GM19193 (cell line): ENCODE results near the gene KDM7A.

Source experiments
- POLR2A ChIP-seq: IDR thresholded peaks from 4 replicates; pipeline ENCODE4 v1.6.1; 2011; ENCODE audit not compliant: insufficient read depth, insufficient read length; ENCODE audit errors: extremely low read depth

Gene KDM7A

DNA sequence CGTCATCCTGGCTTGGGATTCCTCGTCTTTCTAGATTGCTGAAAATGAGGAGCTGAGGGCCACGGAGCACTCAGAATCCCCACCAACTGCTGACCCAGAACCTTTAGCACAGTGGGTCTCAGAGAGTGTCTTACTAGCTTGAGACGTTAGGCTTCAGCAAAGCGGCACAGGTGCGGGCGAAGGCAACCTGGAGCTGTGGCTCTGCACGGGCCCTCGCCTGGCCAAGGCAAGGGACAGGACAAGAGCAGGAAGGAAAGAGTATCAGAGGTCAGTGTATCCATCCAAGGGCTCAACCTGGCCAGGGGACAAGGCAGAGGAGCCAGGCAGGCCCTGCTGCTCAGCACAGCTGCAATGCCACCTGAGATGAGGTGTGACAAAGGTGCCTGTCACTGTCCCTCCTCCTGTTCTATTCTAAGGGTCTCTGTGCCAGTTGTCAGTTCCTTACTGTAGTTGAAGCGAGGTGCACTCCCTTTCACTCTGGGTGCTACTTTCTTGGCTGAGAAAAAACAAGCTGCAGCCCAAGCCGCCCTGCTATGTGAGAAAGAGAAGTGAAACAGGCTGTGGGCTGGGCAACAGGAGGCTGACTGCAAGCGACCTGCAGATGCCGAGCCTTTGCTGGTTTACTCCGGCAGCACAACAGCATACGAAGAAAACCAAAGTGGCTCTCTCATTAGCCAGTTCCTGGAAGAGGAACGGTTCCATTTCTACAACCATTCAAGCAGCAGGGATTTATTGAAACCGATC is 33.3 kb upstream of the KDM7A start:
- no peak for TF ChIP-seq POLR2A

DNA sequence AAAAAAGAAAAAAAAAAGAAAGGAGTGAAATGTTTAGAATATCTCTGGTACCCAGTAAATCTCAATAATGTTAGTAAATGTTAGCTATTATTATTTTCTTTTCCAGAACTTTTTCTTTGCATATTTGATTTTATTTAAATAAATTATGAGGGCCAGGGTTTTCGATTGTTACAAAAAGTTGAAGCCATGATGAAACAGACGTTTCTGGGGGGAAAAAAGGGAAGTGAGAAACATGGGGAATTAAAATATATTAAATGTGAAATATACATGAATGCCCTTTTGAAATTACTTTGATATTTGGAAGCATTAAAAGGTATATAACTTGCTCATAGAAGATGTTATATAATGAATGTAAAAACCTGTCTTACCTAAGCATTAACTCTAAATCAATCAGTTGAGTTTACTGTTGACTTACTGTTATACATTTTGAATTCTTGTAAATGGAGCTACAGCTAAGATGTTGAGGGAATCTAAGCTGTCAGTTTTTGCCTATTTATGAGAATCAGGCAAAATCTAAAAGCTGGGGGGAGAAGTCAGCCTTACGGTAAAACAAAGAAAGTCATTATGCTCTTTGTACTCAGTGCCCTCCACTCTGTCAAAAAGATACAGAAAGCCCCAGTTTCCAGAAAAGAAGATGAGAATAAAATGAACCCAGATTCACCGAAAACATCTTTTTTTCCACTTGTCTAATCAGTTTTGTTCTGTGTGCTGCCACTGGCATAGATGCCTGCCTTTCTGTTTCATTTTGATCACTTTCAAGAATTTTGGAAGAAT is 30.0 kb upstream of the KDM7A start:
- TF ChIP-seq POLR2A = no peak

DNA sequence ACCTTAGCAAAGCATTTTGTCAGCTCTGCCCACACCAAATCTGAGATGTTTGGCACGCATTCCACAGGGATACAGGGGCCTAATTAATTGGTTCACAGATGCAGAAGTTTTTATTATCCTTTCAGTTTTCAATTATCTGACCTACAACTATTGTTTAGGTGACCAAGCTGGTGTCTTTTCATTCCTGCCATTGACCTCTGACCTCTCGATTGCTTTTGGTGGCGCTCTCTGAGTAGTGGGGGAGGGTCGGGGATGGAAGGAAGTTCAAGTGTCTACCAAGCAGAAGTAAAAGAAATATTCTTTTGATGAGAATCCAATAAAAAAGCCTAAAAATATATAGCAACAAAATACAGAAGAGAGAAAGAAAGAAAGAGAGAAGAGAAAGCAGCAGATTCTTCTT is 28.8 kb upstream of the KDM7A start:
- no peak for TF ChIP-seq POLR2A

DNA sequence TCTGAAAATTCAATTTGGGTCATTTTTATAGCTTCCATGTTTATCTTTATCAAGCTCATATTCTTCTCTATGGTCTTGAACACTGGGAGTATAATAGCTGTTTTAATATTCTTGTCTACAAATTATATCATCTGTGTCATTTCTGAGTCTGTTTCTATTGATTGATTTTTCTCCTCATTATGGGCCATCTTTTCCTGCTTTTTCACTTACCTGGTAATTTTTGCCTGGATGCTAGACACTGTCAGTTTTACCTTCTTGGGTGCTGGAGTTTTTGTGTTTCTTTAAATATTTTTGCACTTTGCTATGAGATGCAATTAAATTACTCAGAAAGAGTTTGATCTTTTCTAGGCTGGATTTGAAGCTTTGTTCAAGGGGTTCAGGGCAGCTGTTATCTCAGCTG is 26.8 kb upstream of the KDM7A start:
- TF ChIP-seq POLR2A = no peak

DNA sequence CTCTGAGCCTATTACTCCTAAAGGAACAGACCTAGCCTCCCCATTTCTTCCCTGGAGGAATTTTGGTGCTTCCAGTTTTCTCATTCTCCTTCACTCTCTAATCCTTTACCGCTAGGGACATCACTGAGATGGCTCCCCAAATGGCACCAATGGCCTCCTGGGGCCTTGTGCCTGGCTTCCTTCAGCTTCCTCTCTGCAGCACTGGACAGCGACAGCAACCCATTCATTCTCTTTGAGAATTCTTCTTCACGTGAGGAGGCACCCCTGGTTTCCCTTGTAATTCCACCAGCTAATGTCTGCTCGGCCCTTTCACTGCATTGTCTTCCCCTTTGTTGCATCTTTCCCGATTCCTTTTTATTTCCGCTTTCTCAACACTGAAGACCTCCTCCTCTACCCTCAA is 24.6 kb upstream of the KDM7A start:
- TF ChIP-seq POLR2A = no peak

DNA sequence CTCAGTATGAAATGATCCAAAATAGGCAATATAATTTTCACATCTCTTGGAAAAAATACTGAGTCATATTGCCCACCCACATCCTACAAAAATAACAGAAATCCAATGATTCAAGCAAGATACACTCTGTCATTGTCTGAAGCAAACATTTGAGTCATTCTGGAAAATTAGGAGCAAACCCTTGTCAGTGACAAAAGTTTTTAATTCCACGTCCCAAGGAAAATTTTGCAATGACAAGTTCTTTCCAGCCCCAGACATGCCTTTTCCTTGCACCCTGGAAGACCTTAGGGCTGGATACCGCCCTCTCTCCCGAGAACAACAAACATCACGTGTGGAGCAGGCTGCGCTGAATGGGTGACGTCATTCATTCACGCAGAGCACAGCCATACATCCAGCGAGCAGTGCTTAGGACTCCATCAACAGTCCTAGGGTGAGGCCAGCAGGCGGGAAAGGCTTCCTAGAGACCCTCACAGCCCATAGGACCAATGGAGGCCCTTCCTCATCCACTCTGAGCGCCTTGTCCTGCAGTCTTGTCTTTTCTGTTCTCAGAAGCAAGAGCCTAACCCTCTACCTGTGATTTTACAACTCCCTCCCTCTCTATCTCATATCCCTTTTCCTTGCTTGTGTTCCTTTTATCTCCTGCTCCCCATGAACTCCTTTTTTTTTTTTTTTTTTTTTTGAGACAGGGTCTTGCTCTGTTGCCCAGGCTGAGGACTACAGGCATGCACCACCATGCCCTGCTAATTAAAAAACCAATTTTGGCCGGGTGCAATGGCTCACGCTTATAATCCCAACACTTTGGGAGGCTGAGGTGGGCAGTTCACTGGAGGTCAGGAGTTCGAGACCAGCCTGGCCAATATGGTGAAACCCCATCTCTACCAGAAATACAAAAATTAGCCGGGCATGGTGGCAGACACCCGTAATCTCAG is 23.5 kb upstream of the KDM7A start:
- TF ChIP-seq POLR2A = no peak

DNA sequence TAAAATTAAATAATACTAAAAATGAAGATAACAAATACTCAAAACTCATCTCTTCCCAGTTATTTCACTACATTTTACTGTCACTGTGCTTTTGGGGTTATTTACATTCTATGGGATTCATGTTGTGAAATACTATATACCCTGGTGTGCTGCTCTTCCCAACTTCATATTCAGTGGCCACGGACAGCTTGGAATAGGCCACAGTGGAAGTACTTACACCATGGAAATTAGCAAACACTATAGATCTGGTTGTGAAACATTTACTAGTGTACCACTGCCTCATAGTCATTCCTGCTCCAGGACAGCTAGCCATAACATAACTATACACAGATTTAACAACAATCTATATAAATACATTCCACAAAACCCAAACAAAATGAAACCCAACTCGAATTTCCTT is 21.2 kb upstream of the KDM7A start:
- no peak for TF ChIP-seq POLR2A

DNA sequence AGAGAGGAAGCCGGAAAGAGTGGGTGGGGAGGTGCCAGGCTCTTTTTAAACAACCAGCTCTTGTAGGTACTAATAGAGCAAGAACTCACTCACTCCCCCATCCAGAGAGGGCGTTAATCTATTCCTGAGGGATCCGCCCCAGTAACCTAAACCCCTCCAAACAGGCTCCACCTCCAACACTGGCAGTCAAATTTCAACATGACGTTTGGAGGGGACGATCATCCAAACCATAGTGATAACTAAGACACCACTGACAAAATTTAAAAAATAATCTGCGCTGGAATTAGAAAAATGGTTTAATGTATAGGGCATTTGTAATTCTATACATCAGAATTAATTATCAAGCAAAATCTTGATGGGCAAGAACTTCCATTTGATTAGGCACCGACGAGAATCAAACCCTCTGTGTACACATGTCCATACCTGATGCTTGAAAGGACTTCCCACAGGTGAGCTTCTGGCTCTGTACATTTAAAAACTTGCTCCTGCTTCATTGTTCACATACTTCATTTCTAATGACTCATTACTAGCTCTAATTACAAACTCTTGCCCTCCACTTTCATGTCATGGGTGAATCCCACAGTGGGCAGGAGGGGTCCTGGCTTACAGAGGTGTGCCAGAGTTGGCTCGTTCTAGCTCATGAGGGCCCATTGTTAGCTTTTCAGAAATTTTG is 20.6 kb upstream of the KDM7A start:
- TF ChIP-seq POLR2A = no peak

DNA sequence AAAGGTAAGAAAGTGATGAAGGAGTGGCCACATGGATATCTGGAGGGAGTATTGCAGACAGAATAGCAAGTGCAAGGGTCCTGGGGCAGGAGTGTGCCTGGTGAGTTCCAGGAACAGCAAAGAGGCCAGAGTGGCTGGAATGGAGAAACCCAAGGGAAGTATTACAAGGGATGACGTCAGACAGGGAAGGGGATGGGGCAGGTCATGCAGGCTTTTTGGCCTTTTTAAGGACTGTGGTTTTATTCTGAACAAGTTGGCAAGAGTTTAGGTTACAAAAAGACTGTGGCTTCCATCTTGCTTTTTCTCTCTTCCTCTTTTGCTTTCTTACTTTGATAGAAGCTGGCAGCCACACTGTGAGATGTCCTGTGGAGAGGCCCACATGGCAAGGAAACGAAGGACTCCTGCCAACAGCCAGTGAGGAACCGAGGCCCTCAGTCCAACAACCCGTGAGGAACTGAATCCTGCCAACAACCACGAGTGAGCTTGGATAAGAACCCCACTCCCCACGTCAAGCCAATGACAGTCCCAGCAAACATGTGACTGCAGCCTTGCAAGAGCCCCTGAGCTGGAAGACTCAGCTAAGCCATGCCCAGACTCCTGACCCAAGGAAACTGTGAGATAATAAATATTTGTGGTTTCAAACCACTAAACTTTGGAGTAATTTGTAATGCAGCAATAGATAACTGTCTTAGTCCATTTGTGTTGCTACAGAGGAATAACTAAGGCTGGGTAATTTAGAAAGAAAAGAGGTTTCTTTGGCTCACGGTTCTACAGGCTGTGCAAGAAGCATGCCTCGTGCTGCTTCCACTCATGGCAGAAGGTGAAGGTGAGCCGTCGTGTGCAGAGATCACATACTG is 19.8 kb upstream of the KDM7A start:
- no peak for TF ChIP-seq POLR2A

DNA sequence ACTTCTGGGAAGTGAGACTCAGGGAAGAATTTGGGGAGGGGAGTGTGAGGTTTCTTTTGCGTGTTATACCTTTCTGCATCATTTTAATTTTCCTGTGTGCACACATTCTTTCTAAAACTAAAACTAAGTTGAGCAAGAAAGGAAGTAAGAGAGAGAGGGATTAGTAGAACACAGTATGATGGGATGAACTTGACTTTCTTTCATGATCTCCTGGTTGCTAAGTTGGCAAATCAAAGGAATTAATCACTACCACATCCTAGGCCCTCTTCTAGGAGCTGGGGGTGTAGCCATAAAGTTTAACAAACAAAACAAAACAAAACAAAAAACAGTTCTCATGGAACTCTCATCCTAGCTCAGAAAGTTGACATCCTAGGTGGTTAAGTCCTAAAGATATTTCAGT is 19.1 kb upstream of the KDM7A start:
- no peak for TF ChIP-seq POLR2A

DNA sequence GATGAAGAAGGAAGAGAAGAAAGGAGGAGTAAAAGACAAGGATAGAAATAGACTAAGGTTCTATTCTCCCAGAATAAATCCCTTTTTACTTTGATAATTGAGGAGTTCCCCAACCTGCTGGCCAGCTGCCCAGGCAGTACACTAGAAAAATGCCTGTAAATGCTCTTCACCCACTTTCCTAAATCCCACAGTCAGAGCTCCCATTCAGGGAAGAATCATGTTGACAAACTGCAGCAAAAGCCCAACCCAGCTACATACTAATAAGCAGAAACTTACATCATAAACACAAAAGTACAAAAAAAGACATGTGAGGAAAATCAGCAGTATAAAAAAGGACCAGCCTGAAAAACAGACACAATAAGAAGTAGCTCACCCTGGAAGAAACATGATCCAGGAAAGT is 15.8 kb upstream of the KDM7A start:
- no peak for TF ChIP-seq POLR2A

DNA sequence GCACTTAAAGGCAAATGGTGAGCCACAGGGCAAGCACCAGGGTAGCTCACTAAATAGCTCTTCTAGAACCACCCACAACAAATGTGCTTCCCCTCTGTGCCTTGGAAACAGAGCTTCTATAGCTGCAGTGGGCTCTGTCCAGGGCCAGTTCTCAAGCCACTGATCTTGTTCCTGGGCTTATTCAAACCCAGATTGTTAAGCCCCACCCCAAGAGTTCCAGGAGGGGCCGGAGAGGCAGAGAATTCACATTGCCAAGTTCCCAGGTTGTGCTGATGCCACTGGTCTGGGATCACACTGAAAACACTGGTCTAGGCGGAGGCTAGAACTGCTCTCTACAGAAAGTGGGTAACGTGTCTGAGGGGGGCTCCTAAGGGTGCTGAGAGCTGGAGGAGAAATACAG is 15.4 kb upstream of the KDM7A start:
- no peak for TF ChIP-seq POLR2A

DNA sequence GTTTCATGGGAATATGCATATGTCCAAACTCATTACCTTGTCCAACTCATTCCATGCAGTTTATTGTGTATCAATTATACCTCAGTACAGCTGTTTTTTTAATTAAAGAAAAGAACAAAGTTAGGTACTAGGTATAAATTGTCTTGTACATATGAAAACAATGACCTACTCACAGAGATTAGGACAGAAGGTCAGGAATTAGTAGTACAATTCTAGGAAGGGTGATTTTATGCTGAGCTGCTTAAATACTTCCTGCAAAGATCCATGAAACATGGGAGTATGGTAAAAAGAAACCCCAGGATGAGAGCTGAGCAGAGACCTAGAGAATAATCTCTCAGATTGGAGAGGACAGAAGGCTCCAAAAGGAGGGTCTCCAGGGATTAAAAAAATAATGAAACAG is 13.8 kb upstream of the KDM7A start:
- TF ChIP-seq POLR2A = no peak

DNA sequence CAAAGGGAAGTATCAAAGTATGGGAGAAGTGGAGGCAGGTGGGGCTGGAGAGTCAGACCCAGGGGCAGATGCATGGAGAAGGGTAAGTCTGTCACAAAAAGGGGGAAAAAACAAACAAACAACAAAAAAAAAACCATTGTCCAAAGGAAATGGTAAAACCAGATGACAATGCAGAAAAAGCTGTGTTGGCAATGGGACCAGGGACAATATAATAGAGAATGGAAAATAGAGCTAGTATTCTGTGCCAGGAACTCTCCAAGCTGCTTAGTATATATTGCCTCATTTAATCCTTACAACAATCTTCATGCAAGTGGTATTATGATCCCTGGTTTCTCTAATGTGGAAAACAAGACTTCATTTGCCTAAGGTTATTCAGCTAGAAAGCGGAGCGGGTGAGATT is 13.1 kb upstream of the KDM7A start:
- TF ChIP-seq POLR2A = no peak
